Mesendoderm (in vitro differentiated cells): ENCODE results near the gene GLCE.

Source experiments
- DNase-seq: peaks from one replicate; pipeline ENCODE4 v3.0.0; 2013
- H2AK5ac ChIP-seq: 2 replicates; pipeline ENCODE4 v1.6.1; 2013; ENCODE audit warnings: low read length, inconsistent platforms
- H2BK120ac ChIP-seq: 2 replicates; pipeline ENCODE4 v1.6.1; 2013; ENCODE audit warnings: low read depth, mild to moderate bottlenecking, low read length, moderate library complexity, mixed read lengths
- H2BK15ac ChIP-seq: replicated peaks from 2 replicates; pipeline ENCODE4 v1.6.1; 2013; ENCODE audit warnings: low read depth, mild to moderate bottlenecking, moderate library complexity
- H2BK5ac ChIP-seq: 2 replicates; pipeline ENCODE4 v1.6.1; 2013; ENCODE audit warnings: low read length, inconsistent platforms
- H3K18ac ChIP-seq: 2 replicates; pipeline ENCODE4 v1.6.1; 2013; ENCODE audit warnings: mild to moderate bottlenecking, low read length, mixed read lengths
- H3K23ac ChIP-seq: one replicate; pipeline ENCODE4 v1.6.1; 2013; ENCODE audit warnings: low read length
- H3K27ac ChIP-seq: 2 replicates; pipeline ENCODE4 v1.5.1; 2013; ENCODE audit warnings: low read depth, mild to moderate bottlenecking, inconsistent platforms, low read length, moderate library complexity
- H3K27me3 ChIP-seq: 2 replicates; pipeline ENCODE4 v1.6.1; 2013; ENCODE audit warnings: low read length, control low read depth, mild to moderate bottlenecking, inconsistent platforms; ENCODE audit not compliant: insufficient read depth, poor library complexity
- H3K36me3 ChIP-seq: 2 replicates; pipeline ENCODE4 v1.6.1; 2013; ENCODE audit warnings: low read length, inconsistent platforms; ENCODE audit not compliant: control insufficient read depth, insufficient read depth
- H3K4ac ChIP-seq: one replicate; pipeline ENCODE4 v1.6.1; 2013; ENCODE audit warnings: low read depth, mild to moderate bottlenecking, low read length, moderate library complexity
- H3K4me1 ChIP-seq: 2 replicates; pipeline ENCODE4 v1.6.1; 2013; ENCODE audit warnings: low read depth, low read length, inconsistent platforms; ENCODE audit not compliant: control insufficient read depth
- H3K4me2 ChIP-seq: 2 replicates; pipeline ENCODE4 v1.6.1; 2013; ENCODE audit warnings: low read length
- H3K4me3 ChIP-seq: 2 replicates; pipeline ENCODE4 v1.5.1; 2013; ENCODE audit warnings: mild to moderate bottlenecking, low read length
- H3K56ac ChIP-seq: one replicate; pipeline ENCODE4 v1.6.1; 2013; ENCODE audit warnings: low read length
- H3K79me1 ChIP-seq: 2 replicates; pipeline ENCODE4 v1.6.1; 2013; ENCODE audit warnings: low read length, inconsistent platforms
- H3K79me2 ChIP-seq: 2 replicates; pipeline ENCODE4 v1.6.1; 2013; ENCODE audit warnings: mild to moderate bottlenecking, low read length; ENCODE audit not compliant: control insufficient read depth, insufficient read depth
- H3K9ac ChIP-seq: 2 replicates; pipeline ENCODE4 v1.6.1; 2013; ENCODE audit warnings: low read length, inconsistent platforms
- H4K5ac ChIP-seq: one replicate; pipeline ENCODE4 v1.6.1; 2013; ENCODE audit warnings: low read length
- H4K8ac ChIP-seq: one replicate; pipeline ENCODE4 v1.6.1; 2013; ENCODE audit warnings: low read depth, mild to moderate bottlenecking, control low read depth, low read length, moderate library complexity
- WGBS: extraction: QIAGEN DNeasy Blood & Tissue Kit; methylation state at CpG from one replicate; pipeline ENCODE4 v1.1.7; 2013; ENCODE audit warnings: low lambda C conversion rate, missing lambda C conversion rate; ENCODE audit not compliant: insufficient coverage; ENCODE audit errors: extremely low coverage; 5-methylcytosine and 5-hydroxymethylcytosine counted together

Gene GLCE

GRCh38 chr15:69224383-69224782 is 63.9 kb downstream of the GLCE start:
- H3K4me1 ChIP-seq, result peaks cover 3% of the 10 kb centered on the region
- no CpG with 5 or more reads among the region's 2 CpGs for WGBS
- H3K23ac ChIP-seq, result no peak overlapping the region
- H3K36me3 ChIP-seq, result no peaks in the 10 kb centered on the region
- H3K27ac ChIP-seq, result no peak overlapping the region
- H3K4me3 ChIP-seq, result no peak overlapping the region
- H3K18ac ChIP-seq, result no peak overlapping the region
- no peak overlapping the region for H2BK120ac ChIP-seq
- no peaks in the 10 kb centered on the region for H3K79me1 ChIP-seq
- H3K4ac ChIP-seq, result no peak overlapping the region
- H3K4me2 ChIP-seq, result no peak overlapping the region
- H4K5ac ChIP-seq, result no peak overlapping the region
- H3K56ac ChIP-seq, result peak overlapping the region; percentile 66
- H3K27me3 ChIP-seq, result no peaks in the 10 kb centered on the region
- H2BK5ac ChIP-seq, result no peak overlapping the region
- no peak overlapping the region for H2BK15ac ChIP-seq
- peak; percentile 13 for DNase-seq
- no peaks in the 10 kb centered on the region for H3K79me2 ChIP-seq
- no peak overlapping the region for H4K8ac ChIP-seq
- no peak overlapping the region for H2AK5ac ChIP-seq
- H3K9ac ChIP-seq, result no peak overlapping the region

GRCh38 chr15:69225355-69226022 is 65.1 kb downstream of the GLCE start:
- no peak overlapping the region for H3K56ac ChIP-seq
- no peak overlapping the region for H3K4ac ChIP-seq
- no peaks in the 10 kb centered on the region for H3K79me2 ChIP-seq
- no peak overlapping the region for H3K4me3 ChIP-seq
- no peaks in the 10 kb centered on the region for H3K36me3 ChIP-seq
- DNase-seq, result peak; percentile 37
- H4K5ac ChIP-seq, result no peak overlapping the region
- no peak overlapping the region for H2BK120ac ChIP-seq
- no CpG with 5 or more reads among the region's 2 CpGs for WGBS
- H3K27ac ChIP-seq, result no peak overlapping the region
- H4K8ac ChIP-seq, result no peak overlapping the region
- no peak overlapping the region for H3K4me2 ChIP-seq
- no peak overlapping the region for H2AK5ac ChIP-seq
- H3K23ac ChIP-seq, result no peak overlapping the region
- peaks cover 3% of the 10 kb centered on the region for H3K4me1 ChIP-seq
- no peak overlapping the region for H2BK15ac ChIP-seq
- no peak overlapping the region for H3K9ac ChIP-seq
- H2BK5ac ChIP-seq, result no peak overlapping the region
- H3K27me3 ChIP-seq, result no peaks in the 10 kb centered on the region
- H3K18ac ChIP-seq, result no peak overlapping the region
- no peaks in the 10 kb centered on the region for H3K79me1 ChIP-seq

GRCh38 chr15:69226023-69226355 is 65.6 kb downstream of the GLCE start:
- Histone ChIP-seq H2BK120ac (no peak overlapping the region), H3K4ac (no peak overlapping the region), H3K4me2 (no peak overlapping the region), H3K79me1 (no peaks in the 10 kb centered on the region), H2BK5ac (no peak overlapping the region), H3K27me3 (no peaks in the 10 kb centered on the region), H4K8ac (no peak overlapping the region), H3K18ac (no peak overlapping the region), H3K56ac (no peak overlapping the region), H2BK15ac (no peak overlapping the region), H3K27ac (no peak overlapping the region), H3K4me1 (peaks cover 3% of the 10 kb centered on the region), H4K5ac (no peak overlapping the region), H3K79me2 (no peaks in the 10 kb centered on the region), H3K36me3 (no peaks in the 10 kb centered on the region), H3K4me3 (no peak overlapping the region), H3K23ac (no peak overlapping the region), H3K9ac (no peak overlapping the region), H2AK5ac (no peak overlapping the region)
- WGBS, result no CpG with 5 or more reads among the region's 3 CpGs
- no peak for DNase-seq

GRCh38 chr15:69232144-69232543 is 71.7 kb downstream of the GLCE start:
- H3K18ac ChIP-seq, result no peak overlapping the region
- H3K4me3 ChIP-seq, result no peak overlapping the region
- no peak overlapping the region for H4K5ac ChIP-seq
- no peak overlapping the region for H3K4ac ChIP-seq
- H2BK5ac ChIP-seq, result no peak overlapping the region
- H3K56ac ChIP-seq, result no peak overlapping the region
- H3K79me2 ChIP-seq, result no peaks in the 10 kb centered on the region
- H4K8ac ChIP-seq, result no peak overlapping the region
- H3K79me1 ChIP-seq, result no peaks in the 10 kb centered on the region
- no peak overlapping the region for H2AK5ac ChIP-seq
- H3K27ac ChIP-seq, result no peak overlapping the region
- H2BK120ac ChIP-seq, result no peak overlapping the region
- no peak for DNase-seq
- H3K36me3 ChIP-seq, result no peaks in the 10 kb centered on the region
- H3K4me2 ChIP-seq, result no peak overlapping the region
- H3K9ac ChIP-seq, result no peak overlapping the region
- H3K27me3 ChIP-seq, result no peaks in the 10 kb centered on the region
- no peaks in the 10 kb centered on the region for H3K4me1 ChIP-seq
- no CpG with 5 or more reads among the region's 4 CpGs for WGBS
- no peak overlapping the region for H3K23ac ChIP-seq
- no peak overlapping the region for H2BK15ac ChIP-seq

- no peak overlapping the region for H4K5ac ChIP-seq
- H3K27me3 ChIP-seq, result no peaks in the 10 kb centered on the region
- H2AK5ac ChIP-seq, result no peak overlapping the region
- no peak overlapping the region for H2BK120ac ChIP-seq
- no peak for DNase-seq
- no peaks in the 10 kb centered on the region for H3K79me2 ChIP-seq
- no peak overlapping the region for H3K27ac ChIP-seq
- no peak overlapping the region for H2BK5ac ChIP-seq
- no peak overlapping the region for H2BK15ac ChIP-seq
- no peaks in the 10 kb centered on the region for H3K4me1 ChIP-seq
- WGBS, result no CpG with 5 or more reads among the region's 1 CpG
- no peak overlapping the region for H3K4ac ChIP-seq
- H4K8ac ChIP-seq, result no peak overlapping the region
- no peak overlapping the region for H3K4me3 ChIP-seq
- no peaks in the 10 kb centered on the region for H3K36me3 ChIP-seq
- H3K9ac ChIP-seq, result no peak overlapping the region
- H3K4me2 ChIP-seq, result no peak overlapping the region
- no peaks in the 10 kb centered on the region for H3K79me1 ChIP-seq
- no peak overlapping the region for H3K23ac ChIP-seq
- no peak overlapping the region for H3K18ac ChIP-seq
- no peak overlapping the region for H3K56ac ChIP-seq
Observed at GRCh38 chr15:69232765-69233164, 72.3 kb downstream of the GLCE start.

GRCh38 chr15:69234676-69235075 is 74.2 kb downstream of the GLCE start:
- no peak overlapping the region for H3K9ac ChIP-seq
- H3K4me2 ChIP-seq, result no peak overlapping the region
- H2BK15ac ChIP-seq, result no peak overlapping the region
- no peak overlapping the region for H2AK5ac ChIP-seq
- H3K79me1 ChIP-seq, result no peaks in the 10 kb centered on the region
- H3K36me3 ChIP-seq, result no peaks in the 10 kb centered on the region
- no peak overlapping the region for H4K5ac ChIP-seq
- H3K4ac ChIP-seq, result no peak overlapping the region
- H2BK5ac ChIP-seq, result no peak overlapping the region
- no peak for DNase-seq
- H3K27ac ChIP-seq, result no peak overlapping the region
- H3K23ac ChIP-seq, result no peak overlapping the region
- no peak overlapping the region for H3K4me3 ChIP-seq
- H3K79me2 ChIP-seq, result no peaks in the 10 kb centered on the region
- H3K56ac ChIP-seq, result no peak overlapping the region
- H2BK120ac ChIP-seq, result no peak overlapping the region
- no peak overlapping the region for H3K18ac ChIP-seq
- H3K4me1 ChIP-seq, result no peaks in the 10 kb centered on the region
- H3K27me3 ChIP-seq, result no peaks in the 10 kb centered on the region
- H4K8ac ChIP-seq, result no peak overlapping the region
